MM.1S (cell line): ENCODE measurements around the gene ADPRS.

Experiments
- DNase-seq: peaks from one replicate; pipeline ENCODE4 v3.0.0-alpha.2; 2015
- H2AFZ ChIP-seq: fragments of 300-600 bp; sonication (generic); 2 replicates; pipeline ENCODE4 v1.6.0; 2016; ENCODE audit warnings: antibody characterized with exemption, low read length
- H3F3A ChIP-seq: fragments of 300-600 bp; sonication (generic); 2 replicates; pipeline ENCODE4 v1.6.1; 2016; ENCODE audit warnings: mild to moderate bottlenecking, antibody characterized with exemption, low read length, moderate library complexity, mixed read lengths; ENCODE audit not compliant: insufficient read depth
- H3K27ac ChIP-seq: fragments of 300-600 bp; sonication (generic); 2 replicates; pipeline ENCODE4 v1.5.1; 2016; ENCODE audit warnings: mild to moderate bottlenecking, low read length
- H3K27me3 ChIP-seq: fragments of 300-600 bp; sonication (generic); replicated peaks from 2 replicates; pipeline ENCODE4 v1.6.0; 2016; ENCODE audit warnings: low read length; ENCODE audit not compliant: insufficient read depth
- H3K36me3 ChIP-seq: fragments of 300-600 bp; sonication (generic); replicated peaks from 2 replicates; pipeline ENCODE4 v1.6.1; 2016; ENCODE audit warnings: mild to moderate bottlenecking, low read length, mixed read lengths; ENCODE audit not compliant: insufficient read depth
- H3K4me1 ChIP-seq: fragments of 300-600 bp; sonication (generic); 2 replicates; pipeline ENCODE4 v1.6.1; 2016; ENCODE audit warnings: low read length, mixed read lengths
- H3K4me2 ChIP-seq: fragments of 300-600 bp; sonication (generic); 2 replicates; pipeline ENCODE4 v1.6.0; 2016; ENCODE audit warnings: low read depth, low read length
- H3K4me3 ChIP-seq: fragments of 300-600 bp; sonication (generic); 2 replicates; pipeline ENCODE4 v1.5.1; 2016; ENCODE audit warnings: low read length, mixed read lengths
- H3K79me2 ChIP-seq: fragments of 300-600 bp; sonication (generic); 2 replicates; pipeline ENCODE4 v1.6.1; 2016; ENCODE audit warnings: mixed run types, low read length, mixed read lengths
- H3K9ac ChIP-seq: fragments of 300-600 bp; sonication (generic); 2 replicates; pipeline ENCODE4 v1.6.1; 2016; ENCODE audit warnings: low read length, mixed read lengths
- H3K9me2 ChIP-seq: fragments of 300-600 bp; sonication (generic); replicated peaks from 2 replicates; pipeline ENCODE4 v1.6.1; 2016; ENCODE audit warnings: mild to moderate bottlenecking, low read length, mixed read lengths; ENCODE audit not compliant: insufficient read depth
- H3K9me3 ChIP-seq: fragments of 300-600 bp; sonication (generic); replicated peaks from 2 replicates; pipeline ENCODE4 v1.6.1; 2016; ENCODE audit warnings: mild to moderate bottlenecking, low read length, mixed read lengths; ENCODE audit not compliant: insufficient read depth
- H4K20me1 ChIP-seq: fragments of 300-600 bp; sonication (generic); 2 replicates; pipeline ENCODE4 v1.6.1; 2016; ENCODE audit warnings: mild to moderate bottlenecking, low read length, moderate library complexity, mixed read lengths; ENCODE audit not compliant: insufficient read depth
- EZH2 ChIP-seq: fragments of 300-600 bp; sonication (generic); optimal IDR thresholded peaks from 2 replicates; pipeline ENCODE3; 2017; ENCODE audit warnings: low read depth, mild to moderate bottlenecking, antibody characterized with exemption, low read length, mixed read lengths
- EZH2phosphoT487 ChIP-seq: fragments of 300-600 bp; sonication (generic); IDR thresholded peaks from 2 replicates; pipeline ENCODE4 v1.6.1; 2018; ENCODE audit warnings: antibody characterized with exemption, low read length
- TF ChIP-seq, protein P1 (sequence below): fragments of 300-600 bp; sonication (generic); IDR thresholded peaks from 2 replicates; pipeline ENCODE4 v1.5.1; 2016; ENCODE audit warnings: antibody characterized with exemption, low read length, mixed read lengths

The ADPRS gene

DNA sequence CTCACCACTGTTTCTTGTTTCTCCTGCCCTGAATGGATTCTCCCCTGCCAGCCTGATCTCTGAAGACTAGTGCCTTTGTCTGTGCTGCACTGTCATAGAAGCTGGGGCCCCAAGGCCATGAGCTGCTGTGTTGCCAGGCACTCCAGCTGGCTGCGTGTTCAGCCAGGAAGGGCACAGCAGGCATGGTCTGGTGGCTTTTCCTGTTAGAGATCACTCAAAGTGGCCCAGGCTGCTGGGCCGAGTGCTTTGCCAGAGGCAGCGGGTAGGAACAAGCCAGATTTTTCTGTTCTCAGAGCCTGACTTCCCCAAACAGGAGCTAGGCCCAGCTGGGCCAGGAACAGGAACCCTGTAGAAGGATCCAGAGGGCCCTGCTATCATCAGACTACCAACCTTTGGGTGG, 5.2 kb downstream of the ADPRS start:
- H3K36me3 ChIP-seq: no peaks in the 10 kb centered on the region

DNA sequence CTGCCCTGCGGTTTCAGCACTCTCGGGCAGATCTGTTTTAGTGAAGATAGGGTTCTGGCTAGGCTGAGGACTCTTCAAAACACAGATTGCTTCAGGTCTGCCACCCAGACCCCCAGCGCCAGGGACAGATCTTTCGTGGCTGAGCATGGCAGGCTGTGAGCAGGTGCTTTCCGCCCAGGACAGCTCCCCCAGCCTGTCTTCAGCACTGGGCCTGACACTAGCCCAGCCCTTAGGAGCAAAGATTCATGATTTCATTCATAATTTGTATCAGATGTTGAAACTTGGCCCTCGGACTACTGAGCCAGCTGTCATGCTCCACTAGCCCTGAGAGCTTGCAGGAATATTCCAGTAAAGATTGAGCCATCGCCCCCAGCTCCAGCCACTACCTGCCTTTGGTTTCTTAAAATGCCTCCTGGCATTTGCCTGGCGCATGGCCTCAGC, 5.9 kb downstream of the ADPRS start:
- no peaks in the 10 kb centered on the region for H4K20me1 ChIP-seq
- no peak for TF ChIP-seq EZH2phosphoT487
- TF ChIP-seq EZH2: no peak
- TF ChIP-seq, protein P1, sequence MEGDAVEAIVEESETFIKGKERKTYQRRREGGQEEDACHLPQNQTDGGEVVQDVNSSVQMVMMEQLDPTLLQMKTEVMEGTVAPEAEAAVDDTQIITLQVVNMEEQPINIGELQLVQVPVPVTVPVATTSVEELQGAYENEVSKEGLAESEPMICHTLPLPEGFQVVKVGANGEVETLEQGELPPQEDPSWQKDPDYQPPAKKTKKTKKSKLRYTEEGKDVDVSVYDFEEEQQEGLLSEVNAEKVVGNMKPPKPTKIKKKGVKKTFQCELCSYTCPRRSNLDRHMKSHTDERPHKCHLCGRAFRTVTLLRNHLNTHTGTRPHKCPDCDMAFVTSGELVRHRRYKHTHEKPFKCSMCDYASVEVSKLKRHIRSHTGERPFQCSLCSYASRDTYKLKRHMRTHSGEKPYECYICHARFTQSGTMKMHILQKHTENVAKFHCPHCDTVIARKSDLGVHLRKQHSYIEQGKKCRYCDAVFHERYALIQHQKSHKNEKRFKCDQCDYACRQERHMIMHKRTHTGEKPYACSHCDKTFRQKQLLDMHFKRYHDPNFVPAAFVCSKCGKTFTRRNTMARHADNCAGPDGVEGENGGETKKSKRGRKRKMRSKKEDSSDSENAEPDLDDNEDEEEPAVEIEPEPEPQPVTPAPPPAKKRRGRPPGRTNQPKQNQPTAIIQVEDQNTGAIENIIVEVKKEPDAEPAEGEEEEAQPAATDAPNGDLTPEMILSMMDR: no peak
- H3K27ac ChIP-seq: no peak overlapping the region
- no peaks in the 10 kb centered on the region for H3K9me2 ChIP-seq
- no peak overlapping the region for H3K4me3 ChIP-seq
- H3K79me2 ChIP-seq: peaks cover 23% of the 10 kb centered on the region
- no peak overlapping the region for H3K4me2 ChIP-seq
- H3K9ac ChIP-seq: no peak overlapping the region
- H3K36me3 ChIP-seq: no peaks in the 10 kb centered on the region
- H3K9me3 ChIP-seq: no peaks in the 10 kb centered on the region
- no peaks in the 10 kb centered on the region; the same call in 1 of the 2 replicates for H3F3A ChIP-seq
- H3K4me1 ChIP-seq: 0 out of 2 replicates have a peak, but pooled peaks cover 5% of the 10 kb centered on the region
- H3K27me3 ChIP-seq: no peaks in the 10 kb centered on the region
- no peak overlapping the region for H2AFZ ChIP-seq
- no peak for DNase-seq

More for the DNA sequence above, 5.2 kb downstream of the ADPRS start:
- Histone ChIP-seq H3K79me2 (peaks cover 30% of the 10 kb centered on the region), H4K20me1 (no peaks in the 10 kb centered on the region), H3K27me3 (no peaks in the 10 kb centered on the region), H3K27ac (no peak overlapping the region), H3K4me3 (no peak overlapping the region), H3K4me1 (0 out of 2 replicates have a peak, but pooled peaks cover 5% of the 10 kb centered on the region), H3K4me2 (no peak overlapping the region), H3K9ac (no peak overlapping the region), H2AFZ (no peak overlapping the region), H3K9me2 (no peaks in the 10 kb centered on the region), H3K9me3 (no peaks in the 10 kb centered on the region), H3F3A (no peaks in the 10 kb centered on the region; the same call in 1 of the 2 replicates)
- DNase-seq: no peak
- TF ChIP-seq EZH2: no peak
- TF ChIP-seq EZH2phosphoT487: no peak
- TF ChIP-seq, protein P1: no peak

DNA sequence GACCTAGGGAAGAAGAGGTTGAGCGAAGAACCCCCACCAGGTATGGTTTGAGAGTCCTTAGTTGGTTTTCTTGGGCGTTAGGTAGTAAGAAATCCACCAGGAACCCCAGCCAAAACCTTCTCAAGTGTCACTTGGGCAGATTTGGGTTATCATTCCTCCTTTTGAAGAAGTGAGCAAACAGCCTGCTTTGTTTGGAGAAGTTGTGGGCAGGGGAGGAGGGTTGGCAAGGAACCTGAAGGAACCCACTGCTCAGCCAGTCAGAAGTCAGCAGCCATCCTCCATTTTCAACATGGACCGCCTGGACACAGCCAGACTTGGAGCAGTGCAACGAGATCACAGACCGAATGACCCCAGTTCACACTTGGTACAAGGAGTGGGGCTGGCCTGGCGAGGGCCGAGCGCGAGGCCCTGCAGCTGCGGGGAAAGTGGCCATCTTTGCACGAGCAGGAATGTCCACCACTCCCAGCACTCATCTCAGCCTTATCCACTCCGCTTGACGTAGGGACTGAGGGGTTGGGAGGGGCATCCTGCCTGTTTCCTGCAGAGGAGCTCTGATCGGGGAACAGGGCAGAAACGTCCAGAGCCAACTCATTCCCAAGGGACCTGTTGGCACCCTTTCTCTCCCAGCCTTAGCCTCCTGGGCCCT, 7.2 kb downstream of the ADPRS start:
- H3K36me3 ChIP-seq: no peaks in the 10 kb centered on the region
- no peak overlapping the region for H2AFZ ChIP-seq
- no peaks in the 10 kb centered on the region; the same call in 1 of the 2 replicates for H3F3A ChIP-seq
- H3K27ac ChIP-seq: no peak overlapping the region
- no peaks in the 10 kb centered on the region for H4K20me1 ChIP-seq
- TF ChIP-seq EZH2phosphoT487 (no peak), EZH2 (no peak)
- TF ChIP-seq, protein P1: no peak
- H3K4me2 ChIP-seq: no peak overlapping the region
- H3K9me2 ChIP-seq: no peaks in the 10 kb centered on the region
- no peak overlapping the region for H3K9ac ChIP-seq
- H3K4me1 ChIP-seq: no peaks in the 10 kb centered on the region
- H3K4me3 ChIP-seq: no peak overlapping the region
- H3K27me3 ChIP-seq: no peaks in the 10 kb centered on the region
- no peak for DNase-seq
- H3K79me2 ChIP-seq: peaks cover 10% of the 10 kb centered on the region
- H3K9me3 ChIP-seq: no peaks in the 10 kb centered on the region
